DND-41 (cell line): ENCODE data around the gene VCP.

ENCODE experiments used
- ATAC-seq: fragments of 200-7000 bp; cut with Tn5 transposase; 3 replicates; pipeline ENCODE4 v1.9.1; 2021; ENCODE audit warnings: low read depth; ENCODE audit not compliant: insufficient read depth
- DNase-seq: peaks from one replicate; pipeline ENCODE4 v3.0.0-alpha.2; 2020
- H2AFZ ChIP-seq: 2 replicates; pipeline ENCODE4 v1.6.0; 2012; ENCODE audit warnings: low read depth, low read length
- H3K27ac ChIP-seq: 2 replicates; pipeline ENCODE4 v1.5.1; 2012; ENCODE audit warnings: low read length, inconsistent platforms
- H3K27me3 ChIP-seq: fragments of 200-600 bp; sonication (generic); 2 replicates; pipeline ENCODE4 v1.6.0; 2012; ENCODE audit warnings: low read length, mild to moderate bottlenecking, inconsistent platforms; ENCODE audit not compliant: insufficient read depth, poor library complexity
- H3K36me3 ChIP-seq: 2 replicates; pipeline ENCODE4 v1.5.1; 2012; ENCODE audit warnings: low read length, inconsistent platforms; ENCODE audit not compliant: insufficient read depth
- H3K4me1 ChIP-seq: 2 replicates; pipeline ENCODE4 v1.5.1; 2012; ENCODE audit warnings: mild to moderate bottlenecking, low read length; ENCODE audit not compliant: insufficient read depth
- H3K4me2 ChIP-seq: 2 replicates; pipeline ENCODE4 v1.6.0; 2012; ENCODE audit warnings: mild to moderate bottlenecking, moderate library complexity, low read length, inconsistent platforms; ENCODE audit not compliant: insufficient read depth
- H3K4me3 ChIP-seq, 2 experiments: fragments of 200-600 bp in 1 of 2; shearing (Covaris generic) in 1 of 2; 2 replicates each; pipeline ENCODE4 v1.5.1; 2012 to 2016; ENCODE audit warnings: inconsistent platforms in 2 of 2, low read length in 2 of 2, mild to moderate bottlenecking in 2 of 2, low read depth in 1 of 2, moderate library complexity in 1 of 2
- H3K79me2 ChIP-seq: 2 replicates; pipeline ENCODE4 v1.6.0; 2012; ENCODE audit warnings: low read length, inconsistent platforms; ENCODE audit not compliant: insufficient read depth
- H3K9ac ChIP-seq: 2 replicates; pipeline ENCODE4 v1.6.0; 2012; ENCODE audit warnings: low read depth, mild to moderate bottlenecking, inconsistent platforms, low read length, moderate library complexity
- H3K9me3 ChIP-seq: 2 replicates; pipeline ENCODE4 v1.5.1; 2012; ENCODE audit warnings: low read length, moderate library complexity, mild to moderate bottlenecking, inconsistent platforms; ENCODE audit not compliant: insufficient read depth, severe bottlenecking
- H4K20me1 ChIP-seq: 2 replicates; pipeline ENCODE4 v1.6.0; 2012; ENCODE audit warnings: low read length; ENCODE audit not compliant: insufficient read depth
- CTCF ChIP-seq: IDR thresholded peaks from 2 replicates; pipeline ENCODE4 v1.5.1; 2012; ENCODE audit warnings: borderline replicate concordance, low read length, moderate library complexity, mild to moderate bottlenecking; ENCODE audit not compliant: poor library complexity, severe bottlenecking; ENCODE audit errors: extremely low read depth
- EZH2 ChIP-seq: IDR thresholded peaks from 3 replicates; pipeline ENCODE4 v1.6.1; 2012; ENCODE audit warnings: borderline replicate concordance, low read depth, mild to moderate bottlenecking, moderate library complexity, low read length, inconsistent platforms; ENCODE audit not compliant: severe bottlenecking

VCP gene

GRCh38 chr9:35056571-35057270 lies 15.7 kb downstream of the VCP start:
- ATAC-seq (0 out of 3 replicates have a peak, but pooled peaks have one; percentile 13), DNase-seq (no peak)
- Histone ChIP-seq H3K4me1 (no peaks in the 10 kb centered on the region), H3K27ac (no peak overlapping the region), H3K9me3 (no peaks in the 10 kb centered on the region), H3K4me3 (no peak overlapping the region), H3K4me2 (no peak overlapping the region), H2AFZ (no peak overlapping the region), H3K36me3 (peaks cover 86% of the 10 kb centered on the region), H3K27me3 (no peaks in the 10 kb centered on the region), H3K79me2 (no peaks in the 10 kb centered on the region), H4K20me1 (peaks cover 24% of the 10 kb centered on the region; the same call in 1 of the 2 replicates), H3K9ac (no peak overlapping the region)
- TF ChIP-seq CTCF (no peak), EZH2 (no peak)

GRCh38 chr9:35054871-35055644 lies 17.4 kb downstream of the VCP start:
- no peak for ATAC-seq
- no peaks in the 10 kb centered on the region for H3K27me3 ChIP-seq
- H3K36me3 ChIP-seq = peaks cover 74% of the 10 kb centered on the region
- H3K9ac ChIP-seq = no peak overlapping the region
- H3K4me2 ChIP-seq = no peak overlapping the region
- no peak overlapping the region for H2AFZ ChIP-seq
- H3K9me3 ChIP-seq = no peaks in the 10 kb centered on the region
- DNase-seq = no peak
- H3K4me3 ChIP-seq = no peak overlapping the region
- TF ChIP-seq CTCF = no peak
- no peak overlapping the region for H3K27ac ChIP-seq
- H3K79me2 ChIP-seq = no peaks in the 10 kb centered on the region
- H3K4me1 ChIP-seq = no peaks in the 10 kb centered on the region
- H4K20me1 ChIP-seq = peaks cover 12% of the 10 kb centered on the region; the same call in 1 of the 2 replicates

GRCh38 chr9:35054185-35054835 lies 18.1 kb downstream of the VCP start:
- H3K27me3 ChIP-seq = no peaks in the 10 kb centered on the region
- no peak overlapping the region for H3K4me3 ChIP-seq
- H3K4me1 ChIP-seq = no peaks in the 10 kb centered on the region
- ATAC-seq (peak; percentile 23; the same call in 1 of the 3 replicates), DNase-seq (no peak)
- no peak for TF ChIP-seq CTCF
- TF ChIP-seq EZH2 = no peak
- no peak overlapping the region for H3K4me2 ChIP-seq
- peaks cover 68% of the 10 kb centered on the region for H3K36me3 ChIP-seq
- no peaks in the 10 kb centered on the region for H3K79me2 ChIP-seq
- no peak overlapping the region for H3K27ac ChIP-seq
- H3K9me3 ChIP-seq = no peaks in the 10 kb centered on the region
- H2AFZ ChIP-seq = no peak overlapping the region
- peaks cover 5% of the 10 kb centered on the region; the same call in 1 of the 2 replicates for H4K20me1 ChIP-seq
- no peak overlapping the region for H3K9ac ChIP-seq
